ENCODE measurements around the gene OR51B5. TPM values are rescaled to one million over a fixed set of nuclear protein-coding genes. Genes with fewer than 3 reads are reported as not detected.

The OR51B5 gene
- total and polyA plus RNA-seq, 2 donors (not counting 3 experiments of a cell fraction or from before 2014, with no cell fraction given), result 0.07 TPM; not detected in 1

- Histone ChIP-seq H3K27ac (ENCODE audit: insufficient read depth, low read depth, low read length) (no peak overlapping the region), H3K9me3 (replicated peaks; ENCODE audit: control insufficient read depth, insufficient read depth, low read length) (no peaks in the 10 kb centered on the region), H3K79me2 (ENCODE audit: control insufficient read depth, insufficient read depth, low read length) (no peaks in the 10 kb centered on the region), H4K20me1 (replicated peaks; ENCODE audit: control insufficient read depth, extremely low read depth, insufficient read depth, low read length) (no peaks in the 10 kb centered on the region), H3K9me1 (replicated peaks; ENCODE audit: control insufficient read depth, extremely low read depth, insufficient read depth, low read length) (no peaks in the 10 kb centered on the region), H3K9ac (replicated peaks; ENCODE audit: extremely low read depth, insufficient read depth, low read length) (no peak overlapping the region), H3K4me1 (ENCODE audit: control insufficient read depth, extremely low read depth, insufficient read depth, low read length) (no peaks in the 10 kb centered on the region), H3K36me3 (ENCODE audit: control insufficient read depth in 2 of 2, extremely low read depth in 1 of 2, insufficient read depth in 2 of 2, low read length in 2 of 2) (no peaks in the 10 kb centered on the region), H3K4me3 (replicated peaks in 1 of 3; ENCODE audit: insufficient read depth in 1 of 3, low read depth in 1 of 3, low read length in 3 of 3) (no peak overlapping the region), H3K27me3 (ENCODE audit: control insufficient read depth in 2 of 2, insufficient read depth in 2 of 2, low read length in 2 of 2) (no peaks in the 10 kb centered on the region), H3K4me2 (ENCODE audit: insufficient read depth, low read length) (no peak overlapping the region), H2AFZ (ENCODE audit: low read depth, low read length) (no peak overlapping the region)
- no peak for TF ChIP-seq EZH2 (IDR thresholded peaks at IDR 0.05; ENCODE audit: borderline replicate concordance, low read depth, low read length, severe bottlenecking)
- TF ChIP-seq, protein P1, sequence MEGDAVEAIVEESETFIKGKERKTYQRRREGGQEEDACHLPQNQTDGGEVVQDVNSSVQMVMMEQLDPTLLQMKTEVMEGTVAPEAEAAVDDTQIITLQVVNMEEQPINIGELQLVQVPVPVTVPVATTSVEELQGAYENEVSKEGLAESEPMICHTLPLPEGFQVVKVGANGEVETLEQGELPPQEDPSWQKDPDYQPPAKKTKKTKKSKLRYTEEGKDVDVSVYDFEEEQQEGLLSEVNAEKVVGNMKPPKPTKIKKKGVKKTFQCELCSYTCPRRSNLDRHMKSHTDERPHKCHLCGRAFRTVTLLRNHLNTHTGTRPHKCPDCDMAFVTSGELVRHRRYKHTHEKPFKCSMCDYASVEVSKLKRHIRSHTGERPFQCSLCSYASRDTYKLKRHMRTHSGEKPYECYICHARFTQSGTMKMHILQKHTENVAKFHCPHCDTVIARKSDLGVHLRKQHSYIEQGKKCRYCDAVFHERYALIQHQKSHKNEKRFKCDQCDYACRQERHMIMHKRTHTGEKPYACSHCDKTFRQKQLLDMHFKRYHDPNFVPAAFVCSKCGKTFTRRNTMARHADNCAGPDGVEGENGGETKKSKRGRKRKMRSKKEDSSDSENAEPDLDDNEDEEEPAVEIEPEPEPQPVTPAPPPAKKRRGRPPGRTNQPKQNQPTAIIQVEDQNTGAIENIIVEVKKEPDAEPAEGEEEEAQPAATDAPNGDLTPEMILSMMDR (IDR thresholded peaks at IDR 0.05; ENCODE audit: extremely low read depth in 1 of 2, insufficient read depth in 1 of 2, low read depth in 1 of 2, low read length in 2 of 2), result no peak
- TF ChIP-seq, protein P2, sequence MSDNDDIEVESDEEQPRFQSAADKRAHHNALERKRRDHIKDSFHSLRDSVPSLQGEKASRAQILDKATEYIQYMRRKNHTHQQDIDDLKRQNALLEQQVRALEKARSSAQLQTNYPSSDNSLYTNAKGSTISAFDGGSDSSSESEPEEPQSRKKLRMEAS (IDR thresholded peaks at IDR 0.05; ENCODE audit: insufficient read depth, insufficient read length), result no peak
- TF ChIP-seq GATA2 (IDR thresholded peaks at IDR 0.05; ENCODE audit: insufficient read depth, insufficient read length, low read depth, low read length), result no peak
- no peak for TF ChIP-seq FOS (IDR thresholded peaks at IDR 0.05; ENCODE audit: borderline replicate concordance, insufficient read depth, low read length)
- no peak for TF ChIP-seq JUN (IDR thresholded peaks at IDR 0.05; ENCODE audit: borderline replicate concordance, insufficient read depth, insufficient read length, low read depth)
- no peak for TF ChIP-seq POLR2A (IDR thresholded peaks at IDR 0.05; ENCODE audit: low read depth, low read length)
- TF ChIP-seq POLR2AphosphoS5 (IDR thresholded peaks at IDR 0.05; ENCODE audit: insufficient read depth, low read depth, low read length), result no peak
- TF ChIP-seq MYC (IDR thresholded peaks at IDR 0.05; ENCODE audit: low read depth, low read length), result no peak
- intact Hi-C loops (cut with micrococcal nuclease) (no loop called here), dilution Hi-C loops (cut with MboI; ENCODE audit: extremely low pct_ligation_motif_present, low sequenced_read_pairs) (no loop called here)
- POLR2A ChIA-PET, result no interaction called here
- FAIRE-seq (no peak), DNase-seq (ENCODE audit: low read depth, low spot score) (no peak)
- CTCF ChIA-PET, result no interaction called here
- no TSS peak for BruUV-seq (replicated peaks)
Observed at GRCh38 chr11:5303626-5304025, 39.7 kb downstream of the OR51B5 start.

All from endothelial cell of umbilical vein (primary cell).